GM12874 (cell line): ENCODE data around the gene SLCO3A1.

Experiments used
- CTCF ChIP-seq: IDR thresholded peaks from 2 replicates; pipeline ENCODE4 v1.5.1; 2011; ENCODE audit warnings: low read depth, mild to moderate bottlenecking, control low read depth, low read length, moderate library complexity; ENCODE audit not compliant: insufficient read depth

The SLCO3A1 gene

GRCh38 chr15:91946581-91947292 lies 93.2 kb downstream of the SLCO3A1 start:
- TF ChIP-seq CTCF, result no peak

- TF ChIP-seq CTCF, result no peak
Measured at GRCh38 chr15:91947293-91947679, 93.8 kb downstream of the SLCO3A1 start.

DNA sequence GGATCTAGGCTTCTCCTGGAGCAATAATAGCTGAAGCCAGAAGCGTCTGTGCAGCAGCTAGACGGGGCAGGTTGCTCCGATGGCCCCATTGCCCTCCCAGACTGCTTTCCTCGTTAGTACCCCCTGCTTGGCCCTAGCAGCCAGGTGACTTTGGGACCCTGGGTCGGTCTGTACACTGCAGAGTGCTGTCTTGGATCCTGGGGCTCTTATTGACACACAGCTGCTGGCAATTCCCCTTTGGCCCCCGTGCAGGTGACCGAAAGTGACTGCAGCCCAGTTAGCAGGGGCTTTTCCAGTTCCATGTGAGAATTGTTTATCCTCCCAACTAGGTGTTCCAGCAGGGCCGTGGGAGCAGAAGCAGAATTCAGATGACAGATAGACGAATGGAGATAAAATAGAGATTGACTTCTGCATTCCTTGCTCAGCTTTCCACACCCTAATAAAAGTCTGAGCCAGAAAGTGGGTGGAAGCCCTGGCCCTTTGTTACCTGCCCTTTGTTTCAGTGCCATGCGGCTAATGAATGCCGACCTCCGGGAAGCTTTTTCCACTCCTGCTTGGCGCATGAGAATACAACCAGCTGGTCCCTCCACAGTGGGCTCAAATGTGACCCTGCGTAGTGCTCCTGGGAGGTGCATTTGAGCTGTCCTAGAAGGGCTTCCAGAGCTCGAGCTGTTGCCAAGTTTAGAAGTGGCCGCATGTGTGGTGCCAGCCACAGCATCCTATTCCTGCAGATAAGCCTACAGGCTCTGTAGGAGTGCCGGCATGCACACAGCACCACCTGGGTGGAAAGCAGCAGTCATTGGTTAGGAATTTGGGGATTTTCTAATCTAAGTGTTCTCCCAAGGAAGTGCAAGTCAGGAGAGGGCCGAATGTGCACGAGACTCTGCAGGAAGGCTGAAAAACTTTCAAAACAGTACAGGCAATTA lies 94.4 kb downstream of the SLCO3A1 start:
- TF ChIP-seq CTCF, result no peak

GRCh38 chr15:91949361-91949760 lies 95.9 kb downstream of the SLCO3A1 start:
- TF ChIP-seq CTCF, result no peak

DNA sequence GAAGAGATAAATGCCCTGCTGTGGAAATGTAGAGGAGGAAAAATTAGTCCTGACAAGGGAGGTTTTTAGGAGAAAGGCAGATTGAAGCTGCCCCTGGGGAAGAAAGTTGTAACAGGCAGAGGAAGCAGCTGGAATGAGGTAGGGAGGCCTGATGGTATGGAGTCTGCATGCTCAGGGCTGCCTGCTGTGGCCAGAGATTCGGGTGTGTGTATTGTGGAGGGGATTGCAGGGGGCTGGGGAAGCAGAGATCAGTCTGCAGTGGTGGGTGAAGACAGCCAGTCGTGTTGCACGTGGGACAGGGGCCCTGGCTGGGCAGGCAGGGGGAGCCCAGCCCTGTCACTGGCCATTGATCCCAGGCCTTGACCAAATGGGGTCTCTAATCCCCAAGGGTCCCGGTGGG lies 96.5 kb downstream of the SLCO3A1 start:
- TF ChIP-seq CTCF, result no peak

DNA sequence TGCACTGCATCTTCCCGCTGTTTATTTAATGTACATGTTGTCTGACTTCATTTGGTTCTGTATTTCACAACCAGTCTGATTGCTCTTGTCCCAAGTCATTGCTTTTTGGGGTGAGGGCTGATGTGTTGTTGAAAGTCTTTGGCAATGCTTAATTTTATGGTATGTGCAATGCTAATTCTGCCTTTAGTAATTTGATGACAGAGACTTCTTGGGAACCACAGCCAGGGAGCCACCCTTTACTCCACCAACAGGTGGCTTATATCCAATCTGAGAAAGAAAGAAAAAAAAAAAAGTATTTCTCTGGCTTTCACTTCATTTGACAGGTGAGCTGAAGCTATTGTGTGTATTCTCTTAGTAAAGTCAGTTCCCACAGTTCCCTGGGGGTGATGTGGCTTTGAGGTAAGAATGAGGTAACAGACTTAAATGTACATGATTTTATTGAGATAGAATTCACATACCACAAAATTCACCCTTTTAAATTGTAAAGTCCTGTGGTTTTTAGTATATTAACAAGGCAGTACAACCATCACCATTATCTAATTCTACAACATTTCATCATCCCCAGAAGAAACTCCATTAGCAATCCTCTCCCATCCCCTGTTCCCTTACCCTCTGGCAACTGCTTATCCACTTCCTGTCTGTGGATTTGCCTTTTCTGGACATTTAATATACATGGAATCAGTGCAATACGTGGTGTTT lies 97.3 kb downstream of the SLCO3A1 start:
- TF ChIP-seq CTCF, result no peak

GRCh38 chr15:91952216-91952615 lies 98.7 kb downstream of the SLCO3A1 start:
- no peak for TF ChIP-seq CTCF
